Trophoblast cell (in vitro differentiated cells and primary cell): ENCODE data around the gene HOXA7.

Experiments
- DNase-seq, 2 donors: peaks; one replicate each; pipeline ENCODE4 v3.0.0-alpha.2; 2016
- H2AFZ ChIP-seq: 2 replicates; pipeline ENCODE4 v1.6.1; 2013; ENCODE audit warnings: low read length, moderate library complexity, mild to moderate bottlenecking; ENCODE audit not compliant: insufficient read depth, poor library complexity
- H2AK5ac ChIP-seq: 2 replicates; pipeline ENCODE4 v1.6.1; 2013; ENCODE audit warnings: mild to moderate bottlenecking, low read length
- H2BK120ac ChIP-seq: 2 replicates; pipeline ENCODE4 v1.6.1; 2013; ENCODE audit warnings: low read length, mild to moderate bottlenecking, moderate library complexity; ENCODE audit not compliant: insufficient read depth, poor library complexity
- H2BK12ac ChIP-seq: 2 replicates; pipeline ENCODE4 v1.6.1; 2013; ENCODE audit warnings: mild to moderate bottlenecking, low read length, moderate library complexity
- H2BK5ac ChIP-seq: 2 replicates; pipeline ENCODE4 v1.6.1; 2013; ENCODE audit warnings: low read length, low read depth, moderate library complexity, mild to moderate bottlenecking; ENCODE audit not compliant: poor library complexity
- H3K14ac ChIP-seq: 2 replicates; pipeline ENCODE4 v1.6.1; 2013; ENCODE audit warnings: mild to moderate bottlenecking, low read length
- H3K18ac ChIP-seq: 2 replicates; pipeline ENCODE4 v1.6.1; 2013; ENCODE audit warnings: mild to moderate bottlenecking, low read length
- H3K23ac ChIP-seq: 2 replicates; pipeline ENCODE4 v1.6.1; 2013; ENCODE audit warnings: low read length
- H3K27ac ChIP-seq: 2 replicates; pipeline ENCODE4 v1.5.1; 2013; ENCODE audit warnings: low read depth, mild to moderate bottlenecking, inconsistent platforms, low read length, moderate library complexity
- H3K27me3 ChIP-seq: 2 replicates; pipeline ENCODE4 v1.6.1; 2013; ENCODE audit warnings: inconsistent platforms, mild to moderate bottlenecking, low read length, moderate library complexity; ENCODE audit not compliant: insufficient read depth
- H3K36me3 ChIP-seq, 2 experiments: 1 replicate in 1 of 2; 2 replicates in 1 of 2; pipeline ENCODE4 v1.6.1; 2013; ENCODE audit warnings: low read length in 2 of 2, mild to moderate bottlenecking in 2 of 2, moderate library complexity in 1 of 2; ENCODE audit not compliant: insufficient read depth in 2 of 2, control insufficient read depth in 1 of 2
- H3K4ac ChIP-seq: 2 replicates; pipeline ENCODE4 v1.6.1; 2013; ENCODE audit warnings: low read depth, mild to moderate bottlenecking, low read length, moderate library complexity
- H3K4me1 ChIP-seq, 2 experiments: 1 replicate in 1 of 2; 2 replicates in 1 of 2; pipeline ENCODE4 v1.6.1; 2013; ENCODE audit warnings: low read length in 2 of 2, mild to moderate bottlenecking in 2 of 2, moderate library complexity in 1 of 2; ENCODE audit not compliant: insufficient read depth in 2 of 2, control insufficient read depth in 1 of 2
- H3K4me2 ChIP-seq: 2 replicates; pipeline ENCODE4 v1.6.1; 2013; ENCODE audit warnings: inconsistent platforms, mild to moderate bottlenecking, low read length, moderate library complexity
- H3K4me3 ChIP-seq: 2 replicates; pipeline ENCODE4 v1.5.1; 2013; ENCODE audit warnings: mild to moderate bottlenecking, low read depth, low read length, inconsistent platforms
- H3K79me1 ChIP-seq: one replicate; pipeline ENCODE4 v1.6.1; 2013; ENCODE audit warnings: low read length
- H3K79me2 ChIP-seq: 2 replicates; pipeline ENCODE4 v1.6.1; 2013; ENCODE audit warnings: low read length, mild to moderate bottlenecking; ENCODE audit not compliant: control insufficient read depth, insufficient read depth, poor library complexity
- H3K9ac ChIP-seq: 2 replicates; pipeline ENCODE4 v1.6.1; 2013; ENCODE audit warnings: mild to moderate bottlenecking, low read length
- H3K9me3 ChIP-seq: 2 replicates; pipeline ENCODE4 v1.6.1; 2013; ENCODE audit warnings: low read depth, mild to moderate bottlenecking, control low read depth, inconsistent platforms, low read length; ENCODE audit not compliant: insufficient read depth
- H4K12ac ChIP-seq: 2 replicates; pipeline ENCODE4 v1.6.1; 2013; ENCODE audit warnings: low read depth, mild to moderate bottlenecking, low read length, moderate library complexity
- H4K8ac ChIP-seq: 2 replicates; pipeline ENCODE4 v1.6.1; 2013; ENCODE audit warnings: low read depth, mild to moderate bottlenecking, low read length, moderate library complexity
- H4K91ac ChIP-seq: one replicate; pipeline ENCODE4 v1.6.1; 2013; ENCODE audit warnings: low read depth, mild to moderate bottlenecking, low read length, moderate library complexity
- WGBS: extraction: QIAGEN DNeasy Blood & Tissue Kit; methylation state at CpG from one replicate; pipeline ENCODE4 v1.1.7; 2013; ENCODE audit warnings: missing lambda C conversion rate; ENCODE audit not compliant: insufficient read length, insufficient coverage; ENCODE audit errors: extremely low coverage; 5-methylcytosine and 5-hydroxymethylcytosine counted together

HOXA7 gene

GRCh38 chr7:27203365-27203953 lies 47.0 kb upstream of the HOXA7 start:
- Histone ChIP-seq H3K18ac (no peak overlapping the region), H3K4me1 (peaks cover 16 to 20% of the 10 kb centered on the region in 2 experiments), H3K9ac (no peak overlapping the region), H3K36me3 (no peaks in the 10 kb centered on the region), H2BK120ac (no peak overlapping the region), H3K4me3 (no peak overlapping the region), H4K8ac (no peak overlapping the region), H4K91ac (no peak overlapping the region), H2AFZ (no peak overlapping the region), H3K4me2 (no peak overlapping the region), H2BK12ac (no peak overlapping the region), H3K79me2 (no peaks in the 10 kb centered on the region), H4K12ac (no peak overlapping the region), H2BK5ac (no peak overlapping the region), H3K79me1 (no peaks in the 10 kb centered on the region), H2AK5ac (no peak overlapping the region), H3K27me3 (peaks cover 86% of the 10 kb centered on the region), H3K23ac (no peak overlapping the region), H3K27ac (no peak overlapping the region), H3K4ac (no peak overlapping the region), H3K9me3 (peaks cover 15% of the 10 kb centered on the region), H3K14ac (no peak overlapping the region)
- no CpG with 5 or more reads among the region's 10 CpGs for WGBS
- DNase-seq = no peak

DNA sequence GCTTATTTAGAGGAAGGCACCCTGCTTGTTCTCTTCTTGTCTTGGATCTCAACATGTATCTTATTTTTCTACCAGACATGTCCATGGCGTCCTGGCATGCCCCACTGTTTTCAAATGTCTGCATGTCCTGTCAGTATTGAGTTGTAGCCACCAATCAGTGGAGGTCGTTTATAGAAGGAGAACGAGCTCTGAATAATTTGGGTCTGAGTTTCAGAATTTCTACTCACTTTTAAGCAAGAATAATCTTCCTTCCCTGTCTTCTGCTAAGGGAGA lies 46.3 kb upstream of the HOXA7 start:
- Histone ChIP-seq H3K14ac (no peak overlapping the region), H3K36me3 (no peaks in the 10 kb centered on the region)

GRCh38 chr7:27202018-27202861 lies 45.8 kb upstream of the HOXA7 start:
- Histone ChIP-seq H3K79me2 (no peaks in the 10 kb centered on the region), H3K9ac (no peak overlapping the region), H4K12ac (no peak overlapping the region), H3K23ac (no peak overlapping the region), H3K27ac (no peak overlapping the region), H2BK12ac (no peak overlapping the region), H2AK5ac (no peak overlapping the region), H3K9me3 (peaks cover 15% of the 10 kb centered on the region), H3K4me1 (peaks cover 16 to 20% of the 10 kb centered on the region in 2 experiments), H3K27me3 (peaks cover 87% of the 10 kb centered on the region), H3K4me3 (no peak overlapping the region), H3K14ac (no peak overlapping the region), H3K4ac (no peak overlapping the region), H2AFZ (no peak overlapping the region), H3K36me3 (no peaks in the 10 kb centered on the region), H3K18ac (no peak overlapping the region), H2BK5ac (no peak overlapping the region), H3K4me2 (no peak overlapping the region), H3K79me1 (no peaks in the 10 kb centered on the region), H4K91ac (no peak overlapping the region), H4K8ac (no peak overlapping the region), H2BK120ac (no peak overlapping the region)
- no peak for DNase-seq
- no CpG with 5 or more reads among the region's 30 CpGs for WGBS

More for the DNA sequence above, 46.3 kb upstream of the HOXA7 start:
- Histone ChIP-seq H3K79me1 (no peaks in the 10 kb centered on the region), H3K23ac (no peak overlapping the region), H3K4me3 (no peak overlapping the region), H3K27ac (no peak overlapping the region), H3K79me2 (no peaks in the 10 kb centered on the region), H2BK12ac (no peak overlapping the region), H3K4me2 (no peak overlapping the region), H2AFZ (no peak overlapping the region), H3K9ac (no peak overlapping the region), H4K12ac (no peak overlapping the region), H4K8ac (no peak overlapping the region), H2BK120ac (no peak overlapping the region), H3K4me1 (peaks cover 16 to 20% of the 10 kb centered on the region in 2 experiments), H2AK5ac (no peak overlapping the region), H3K18ac (no peak overlapping the region), H3K27me3 (peaks cover 86% of the 10 kb centered on the region), H3K9me3 (peaks cover 15% of the 10 kb centered on the region), H4K91ac (no peak overlapping the region), H3K4ac (no peak overlapping the region), H2BK5ac (no peak overlapping the region)
- DNase-seq = no peak
- WGBS = no CpG with 5 or more reads among the region's 3 CpGs

DNA sequence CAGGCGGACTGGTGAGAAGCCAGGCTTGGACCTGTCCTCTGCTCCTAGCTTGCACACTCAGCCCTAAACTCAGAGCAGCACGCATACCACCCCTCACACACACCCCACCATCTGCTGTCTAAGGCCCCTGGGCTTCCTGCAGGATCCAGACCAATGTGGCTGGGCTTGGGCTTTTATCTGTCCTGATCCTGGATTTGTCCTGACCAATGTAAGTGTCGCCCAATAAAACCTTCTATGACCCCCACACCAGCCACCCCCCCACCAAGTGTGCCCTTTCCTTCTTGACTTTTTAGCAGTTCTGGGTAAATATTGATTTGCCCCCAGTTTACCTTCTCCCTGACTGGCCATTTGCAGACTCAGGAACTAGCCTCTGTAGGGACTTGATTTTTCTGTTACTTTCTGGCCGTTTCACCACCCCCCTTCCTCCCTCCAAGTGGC lies 45.1 kb upstream of the HOXA7 start:
- Histone ChIP-seq H2BK120ac (no peak overlapping the region), H4K8ac (no peak overlapping the region), H3K18ac (no peak overlapping the region), H2BK5ac (no peak overlapping the region), H3K27ac (no peak overlapping the region), H2AFZ (no peak overlapping the region), H3K23ac (no peak overlapping the region), H3K4me1 (peaks cover 16 to 20% of the 10 kb centered on the region in 2 experiments), H3K4ac (no peak overlapping the region), H4K91ac (no peak overlapping the region), H3K4me3 (no peak overlapping the region), H3K79me1 (no peaks in the 10 kb centered on the region), H3K9ac (no peak overlapping the region), H4K12ac (no peak overlapping the region), H2AK5ac (no peak overlapping the region), H3K4me2 (no peak overlapping the region), H3K14ac (no peak overlapping the region), H3K36me3 (no peaks in the 10 kb centered on the region), H2BK12ac (no peak overlapping the region), H3K79me2 (no peaks in the 10 kb centered on the region), H3K27me3 (peaks cover 84% of the 10 kb centered on the region), H3K9me3 (peaks cover 15% of the 10 kb centered on the region)
- no CpG with 5 or more reads among the region's 4 CpGs for WGBS
- no peak for DNase-seq
